Measurements from ENCODE around the gene ZFYVE19.

Gene ZFYVE19

DNA sequence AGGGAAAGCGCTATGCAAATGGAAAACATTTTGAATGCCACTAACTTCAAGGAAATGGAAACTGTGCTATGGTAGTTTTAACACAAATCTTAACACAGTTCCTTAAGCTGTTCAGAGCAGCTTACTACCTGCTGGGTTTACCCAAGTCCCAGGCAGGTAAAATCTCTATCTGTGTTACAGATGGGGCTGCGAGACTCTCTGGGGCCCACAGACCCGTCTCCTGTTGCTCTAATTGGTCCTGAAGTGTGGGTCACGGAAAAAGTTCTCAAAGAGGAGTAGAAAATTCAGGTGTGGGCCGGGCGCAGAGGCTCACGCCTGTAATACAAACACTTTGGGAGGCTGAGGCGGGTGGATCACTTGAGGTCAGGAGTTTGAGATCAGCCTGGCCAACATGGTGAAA lies 16.9 kb upstream of the ZFYVE19 start:
- no peak overlapping the region for H3K9ac ChIP-seq (ENCODE audit: low read depth, low read length, poor library complexity, severe bottlenecking)
- no peaks in the 10 kb centered on the region for H3K9me2 ChIP-seq (replicated peaks; ENCODE audit: low read depth, low read length)
- H3K79me2 ChIP-seq (ENCODE audit: insufficient read depth, low read length): no peaks in the 10 kb centered on the region
- H3K4me2 ChIP-seq (ENCODE audit: low read depth, low read length, poor library complexity, severe bottlenecking): no peak overlapping the region
- H3F3A ChIP-seq (ENCODE audit: low read depth): no peaks in the 10 kb centered on the region
- H3K4me1 ChIP-seq (ENCODE audit: insufficient read depth, low read length, poor library complexity, severe bottlenecking): peaks cover 21% of the 10 kb centered on the region
- H3K4me3 ChIP-seq (ENCODE audit: low read length, poor library complexity, severe bottlenecking): no peak overlapping the region
- H2AFZ ChIP-seq (ENCODE audit: low read length): no peak overlapping the region
- no peaks in the 10 kb centered on the region for H3K36me3 ChIP-seq (ENCODE audit: insufficient read depth, low read length)
- no peak for TF ChIP-seq EZH2phosphoT487 (IDR thresholded peaks at IDR 0.05; ENCODE audit: borderline replicate concordance)
- TF ChIP-seq CTCF (conservative IDR thresholded peaks at IDR 0.05; ENCODE audit: low read length): no peak
- no peaks in the 10 kb centered on the region for H3K27me3 ChIP-seq (ENCODE audit: insufficient read depth, low read length, poor library complexity, severe bottlenecking)
- H3K9me3 ChIP-seq (ENCODE audit: insufficient read depth, low read depth, low read length): no peaks in the 10 kb centered on the region
- peaks cover 11% of the 10 kb centered on the region for H4K20me1 ChIP-seq (ENCODE audit: insufficient read depth, low read length, poor library complexity, severe bottlenecking)

DNA sequence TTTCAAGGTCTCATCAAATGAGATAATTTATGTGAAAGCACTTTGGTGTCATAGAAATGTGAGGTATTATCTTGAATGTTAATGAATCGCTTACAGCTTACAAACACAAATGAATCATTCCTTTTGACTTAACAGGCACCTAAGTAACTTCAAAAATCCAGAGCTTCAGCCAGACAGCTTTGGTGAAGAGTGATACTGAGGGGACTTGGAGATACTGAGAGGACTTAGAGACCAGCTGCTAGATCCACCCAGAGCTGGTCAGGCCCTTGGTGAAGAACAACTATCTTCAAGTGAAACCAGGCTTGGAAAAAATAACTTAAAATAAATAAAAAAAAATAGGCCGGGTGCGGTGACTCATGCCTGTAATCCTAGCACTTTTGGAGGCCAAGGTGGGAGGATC lies 16.2 kb upstream of the ZFYVE19 start:
- H4K20me1 ChIP-seq (ENCODE audit: insufficient read depth, low read length, poor library complexity, severe bottlenecking): peaks cover 11% of the 10 kb centered on the region
- H3F3A ChIP-seq (ENCODE audit: low read depth): no peaks in the 10 kb centered on the region
- H3K4me1 ChIP-seq (ENCODE audit: insufficient read depth, low read length, poor library complexity, severe bottlenecking): peaks cover 21% of the 10 kb centered on the region
- H3K4me3 ChIP-seq (ENCODE audit: low read length, poor library complexity, severe bottlenecking): no peak overlapping the region
- H3K79me2 ChIP-seq (ENCODE audit: insufficient read depth, low read length): no peaks in the 10 kb centered on the region
- no peak overlapping the region for H3K4me2 ChIP-seq (ENCODE audit: low read depth, low read length, poor library complexity, severe bottlenecking)
- H3K9ac ChIP-seq (ENCODE audit: low read depth, low read length, poor library complexity, severe bottlenecking): no peak overlapping the region
- H3K36me3 ChIP-seq (ENCODE audit: insufficient read depth, low read length): no peaks in the 10 kb centered on the region
- H3K9me3 ChIP-seq (ENCODE audit: insufficient read depth, low read depth, low read length): no peaks in the 10 kb centered on the region
- no peaks in the 10 kb centered on the region for H3K9me2 ChIP-seq (replicated peaks; ENCODE audit: low read depth, low read length)
- TF ChIP-seq CTCF (conservative IDR thresholded peaks at IDR 0.05; ENCODE audit: low read length) (no peak), EZH2phosphoT487 (IDR thresholded peaks at IDR 0.05; ENCODE audit: borderline replicate concordance) (no peak)
- H3K27me3 ChIP-seq (ENCODE audit: insufficient read depth, low read length, poor library complexity, severe bottlenecking): no peaks in the 10 kb centered on the region
- H2AFZ ChIP-seq (ENCODE audit: low read length): no peak overlapping the region

- Histone ChIP-seq H3K9ac (ENCODE audit: low read depth, low read length, poor library complexity, severe bottlenecking) (no peak overlapping the region), H3K79me2 (ENCODE audit: insufficient read depth, low read length) (no peaks in the 10 kb centered on the region), H2AFZ (ENCODE audit: low read length) (no peak overlapping the region), H3K9me2 (replicated peaks; ENCODE audit: low read depth, low read length) (no peaks in the 10 kb centered on the region), H3K27me3 (ENCODE audit: insufficient read depth, low read length, poor library complexity, severe bottlenecking) (no peaks in the 10 kb centered on the region), H3F3A (ENCODE audit: low read depth) (no peaks in the 10 kb centered on the region), H3K4me2 (ENCODE audit: low read depth, low read length, poor library complexity, severe bottlenecking) (no peak overlapping the region), H3K9me3 (ENCODE audit: insufficient read depth, low read depth, low read length) (no peaks in the 10 kb centered on the region), H3K4me1 (ENCODE audit: insufficient read depth, low read length, poor library complexity, severe bottlenecking) (peaks cover 12% of the 10 kb centered on the region), H4K20me1 (ENCODE audit: insufficient read depth, low read length, poor library complexity, severe bottlenecking) (peaks cover 6% of the 10 kb centered on the region), H3K36me3 (ENCODE audit: insufficient read depth, low read length) (no peaks in the 10 kb centered on the region), H3K4me3 (ENCODE audit: low read length, poor library complexity, severe bottlenecking) (no peak overlapping the region)
- TF ChIP-seq EZH2phosphoT487 (IDR thresholded peaks at IDR 0.05; ENCODE audit: borderline replicate concordance) (no peak), CTCF (conservative IDR thresholded peaks at IDR 0.05; ENCODE audit: low read length) (no peak)
Measured at GRCh38 chr15:40792394-40792793, 14.5 kb upstream of the ZFYVE19 start.

Data from Loucy (cell line).